A673 (cell line): ENCODE data around the gene XPO4. TPM values are rescaled to one million over a fixed set of nuclear protein-coding genes. Genes with fewer than 3 reads are reported as not detected.

Experiments used
- BruUV-seq: library from RNA; stranded (reverse); fragments of 400-500 nt; replicated peaks from 2 replicates; lab custom pipeline; 2021; lab: Mats Ljungman, UMichigan
- CTCF ChIA-PET: fragments of 300-600 bp; sonication (Branson Sonifier 250); formaldehyde crosslinking; loops from one replicate; lab custom pipeline; 2022; ENCODE audit warnings: antibody characterized with exemption; lab: Charles Lee
- POLR2A ChIA-PET: fragments of 300-600 bp; sonication (Branson Sonifier 250); formaldehyde crosslinking; loops from one replicate; lab custom pipeline; 2022; ENCODE audit warnings: antibody characterized with exemption; ENCODE audit not compliant: low non-redundant PET; lab: Charles Lee
- DNase-seq: peaks from one replicate; pipeline ENCODE4 v3.0.0-alpha.2; 2015; ENCODE audit warnings: low spot score
- H3K27ac ChIP-seq: fragments of 200-600 bp; sonication (generic); 2 replicates; pipeline ENCODE4 v1.5.1; 2016; ENCODE audit warnings: mixed run types, low read depth, mild to moderate bottlenecking, mixed read lengths, antibody characterized with exemption, low read length; ENCODE audit not compliant: poor library complexity, severe bottlenecking
- H3K27me3 ChIP-seq: fragments of 200-600 bp; sonication (generic); replicated peaks from 2 replicates; pipeline ENCODE4 v1.6.1; 2017; ENCODE audit warnings: mixed run types, low read depth, mild to moderate bottlenecking, mixed read lengths, antibody characterized with exemption, low read length; ENCODE audit not compliant: insufficient read depth, poor library complexity
- H3K36me3 ChIP-seq: fragments of 200-600 bp; sonication (generic); 2 replicates; pipeline ENCODE4 v1.6.1; 2016; ENCODE audit warnings: mixed run types, mild to moderate bottlenecking, mixed read lengths, antibody characterized with exemption, low read length; ENCODE audit not compliant: insufficient read depth, poor library complexity, severe bottlenecking
- H3K4me1 ChIP-seq: fragments of 200-600 bp; sonication (generic); 2 replicates; pipeline ENCODE4 v1.6.1; 2017; ENCODE audit warnings: mixed run types, mild to moderate bottlenecking, mixed read lengths, antibody characterized with exemption, low read length; ENCODE audit not compliant: insufficient read depth, poor library complexity, severe bottlenecking
- H3K4me3 ChIP-seq: fragments of 200-600 bp; sonication (generic); 2 replicates; pipeline ENCODE4 v1.5.1; 2016; ENCODE audit warnings: low read depth, mixed run types, mild to moderate bottlenecking, mixed read lengths, low read length; ENCODE audit not compliant: poor library complexity, severe bottlenecking
- H3K9me3 ChIP-seq: fragments of 200-600 bp; sonication (generic); 2 replicates; pipeline ENCODE4 v1.6.1; 2016; ENCODE audit warnings: mixed run types, low read depth, mild to moderate bottlenecking, mixed read lengths, antibody characterized with exemption, low read length; ENCODE audit not compliant: poor library complexity, severe bottlenecking
- EZH2 ChIP-seq: fragments of 200-600 bp; sonication (generic); IDR thresholded peaks from 2 replicates; pipeline ENCODE4 v1.6.1; 2017; ENCODE audit warnings: borderline replicate concordance, low read depth, mild to moderate bottlenecking, mixed read lengths, antibody characterized with exemption, low read length; ENCODE audit not compliant: poor library complexity, severe bottlenecking
- intact Hi-C: fragments of 100-400 bp; cut with micrococcal nuclease; formaldehyde crosslinking; loops from one replicate; pipeline ENCODE4 v1.10.0; 2022; ENCODE audit not compliant: unreplicated experiment
- total RNA-seq: library from RNA; stranded (reverse); gene quantifications from 2 replicates; pipeline ENCODE4 v1.2.3, GENCODE V29; 2021
- TF ChIP-seq, protein P1 (sequence below): fragments of 300-800, 200-600 bp; sonication (generic); conservative IDR thresholded peaks from 2 replicates; pipeline ENCODE4 v1.5.1; 2017; ENCODE audit warnings: low read depth, mild to moderate bottlenecking, antibody characterized with exemption, low read length, moderate library complexity, mixed read lengths

XPO4 gene
- total RNA-seq, 1 experiment from 2014 or later: 39.8 TPM

DNA sequence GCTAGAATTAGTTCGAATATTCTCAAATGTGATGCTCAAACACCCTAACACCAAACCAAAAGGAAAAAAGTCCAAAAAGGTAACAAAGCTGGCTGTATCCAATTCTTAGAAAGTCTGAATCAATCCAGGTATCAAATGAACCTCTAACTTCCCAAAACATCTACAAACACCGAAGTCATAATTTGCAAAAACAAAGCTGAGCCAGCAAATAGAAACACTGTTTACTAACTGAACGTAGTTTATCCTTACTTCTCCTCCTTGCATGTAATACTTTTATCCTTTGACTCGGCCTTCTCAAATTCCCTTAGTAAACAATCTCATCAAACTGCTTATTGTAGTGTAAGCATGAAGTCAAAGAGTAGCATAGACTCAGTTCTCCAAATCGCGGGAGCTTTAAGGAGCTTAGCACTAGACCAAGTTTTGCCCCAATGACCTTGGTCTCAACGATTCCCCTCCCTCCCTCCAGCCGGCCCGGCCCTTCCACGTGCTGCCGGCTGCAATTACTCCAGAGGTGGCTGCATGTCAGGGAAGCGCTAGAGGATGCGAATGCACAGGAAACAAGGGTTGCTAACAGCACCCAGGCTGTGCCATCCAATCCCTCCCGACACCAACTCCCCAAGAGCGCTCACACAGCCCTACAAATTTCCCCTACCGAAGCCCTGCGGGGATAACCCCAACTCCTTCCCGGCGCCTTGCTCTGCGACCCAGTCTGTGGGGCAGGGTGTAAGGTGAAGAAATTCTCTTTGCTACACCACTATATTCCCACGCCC is 693 bp downstream of the XPO4 start:
- ChIA-PET POLR2A (interaction anchor here (0.6 kb wide), 1 partner anchor 424 kb away, joined by 3 read pairs; no protein-coding TSS in a partner anchor), CTCF (no interaction called here)
- BruUV-seq: no TSS peak
- intact Hi-C loops: no loop called here
- H3K36me3 ChIP-seq: peaks cover 5% of the 10 kb centered on the region
- peak; percentile 40 for DNase-seq
- peak overlapping the region; percentile 95 for H3K4me3 ChIP-seq
- no peaks in the 10 kb centered on the region for H3K9me3 ChIP-seq
- H3K27ac ChIP-seq: peak overlapping the region; percentile 96
- peaks cover 6% of the 10 kb centered on the region for H3K4me1 ChIP-seq
- TF ChIP-seq, protein P1, sequence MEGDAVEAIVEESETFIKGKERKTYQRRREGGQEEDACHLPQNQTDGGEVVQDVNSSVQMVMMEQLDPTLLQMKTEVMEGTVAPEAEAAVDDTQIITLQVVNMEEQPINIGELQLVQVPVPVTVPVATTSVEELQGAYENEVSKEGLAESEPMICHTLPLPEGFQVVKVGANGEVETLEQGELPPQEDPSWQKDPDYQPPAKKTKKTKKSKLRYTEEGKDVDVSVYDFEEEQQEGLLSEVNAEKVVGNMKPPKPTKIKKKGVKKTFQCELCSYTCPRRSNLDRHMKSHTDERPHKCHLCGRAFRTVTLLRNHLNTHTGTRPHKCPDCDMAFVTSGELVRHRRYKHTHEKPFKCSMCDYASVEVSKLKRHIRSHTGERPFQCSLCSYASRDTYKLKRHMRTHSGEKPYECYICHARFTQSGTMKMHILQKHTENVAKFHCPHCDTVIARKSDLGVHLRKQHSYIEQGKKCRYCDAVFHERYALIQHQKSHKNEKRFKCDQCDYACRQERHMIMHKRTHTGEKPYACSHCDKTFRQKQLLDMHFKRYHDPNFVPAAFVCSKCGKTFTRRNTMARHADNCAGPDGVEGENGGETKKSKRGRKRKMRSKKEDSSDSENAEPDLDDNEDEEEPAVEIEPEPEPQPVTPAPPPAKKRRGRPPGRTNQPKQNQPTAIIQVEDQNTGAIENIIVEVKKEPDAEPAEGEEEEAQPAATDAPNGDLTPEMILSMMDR: no peak
- TF ChIP-seq EZH2: no peak
- no peaks in the 10 kb centered on the region for H3K27me3 ChIP-seq

DNA sequence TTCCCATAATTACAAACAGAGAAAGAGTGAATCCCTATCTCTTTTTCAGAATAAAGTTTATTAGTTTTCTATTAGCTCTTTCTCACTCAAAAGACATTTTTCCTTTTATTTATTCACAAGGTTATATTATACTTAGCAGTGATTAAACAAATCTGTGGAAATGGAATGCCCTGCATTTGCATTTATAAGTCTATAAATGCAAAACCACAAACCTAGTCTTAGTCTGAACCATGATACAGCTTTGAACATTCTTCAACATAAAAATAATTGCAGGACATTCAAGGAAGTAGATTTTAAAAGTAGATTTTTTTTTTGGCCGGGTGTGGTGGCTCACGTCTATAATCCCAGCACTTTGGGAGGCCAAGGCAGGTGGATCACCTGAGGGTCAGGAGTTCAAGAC is 8.3 kb downstream of the XPO4 start:
- ChIA-PET CTCF (no interaction called here), POLR2A (no interaction called here)
- TF ChIP-seq EZH2: no peak
- TF ChIP-seq, protein P1: no peak
- no peaks in the 10 kb centered on the region for H3K27me3 ChIP-seq
- H3K27ac ChIP-seq: no peak overlapping the region
- H3K36me3 ChIP-seq: peaks cover 5% of the 10 kb centered on the region
- no peak overlapping the region for H3K4me3 ChIP-seq
- BruUV-seq: no TSS peak
- intact Hi-C loops: no loop called here
- DNase-seq: no peak
- H3K9me3 ChIP-seq: no peaks in the 10 kb centered on the region
- H3K4me1 ChIP-seq: no peaks in the 10 kb centered on the region

DNA sequence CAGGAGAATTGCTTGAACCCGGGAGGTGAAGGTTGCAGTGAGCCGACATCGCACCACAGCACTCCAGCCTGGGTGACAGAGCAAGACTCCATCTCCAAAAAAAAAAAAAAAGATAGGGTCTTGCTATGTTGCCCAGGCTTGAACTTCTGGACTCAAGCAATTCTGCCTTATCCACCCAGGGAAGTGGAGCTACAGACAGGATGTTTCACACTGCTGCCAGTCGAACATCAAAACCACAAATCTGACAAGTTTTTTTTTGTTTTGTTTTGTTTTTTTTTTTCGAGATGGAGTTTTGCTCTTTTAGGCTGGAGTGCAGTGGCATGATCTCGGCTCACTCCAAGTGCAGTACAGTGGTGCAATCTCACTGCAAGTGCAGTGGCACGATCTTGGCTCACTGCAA is 10.8 kb downstream of the XPO4 start:
- H3K27me3 ChIP-seq: no peaks in the 10 kb centered on the region
- no peaks in the 10 kb centered on the region for H3K9me3 ChIP-seq
- no peak for DNase-seq
- POLR2A ChIA-PET: no interaction called here
- no peak overlapping the region for H3K4me3 ChIP-seq
- no peaks in the 10 kb centered on the region for H3K36me3 ChIP-seq
- H3K4me1 ChIP-seq: no peaks in the 10 kb centered on the region
- CTCF ChIA-PET: interaction anchor here (0.6 kb wide), 1 partner anchor 34 kb away, joined by 6 read pairs; no protein-coding TSS in a partner anchor
- intact Hi-C loops: no loop called here
- H3K27ac ChIP-seq: no peak overlapping the region
- no TSS peak for BruUV-seq
- TF ChIP-seq EZH2: no peak
- TF ChIP-seq, protein P1: no peak
